ENCODE measurements around the gene PIBF1.
"Not testable (repeated sequence)": the region's sequence is repeated elsewhere in the genome, so short reads cannot be mapped to it uniquely, and the experiment has no call there.

The PIBF1 gene

DNA sequence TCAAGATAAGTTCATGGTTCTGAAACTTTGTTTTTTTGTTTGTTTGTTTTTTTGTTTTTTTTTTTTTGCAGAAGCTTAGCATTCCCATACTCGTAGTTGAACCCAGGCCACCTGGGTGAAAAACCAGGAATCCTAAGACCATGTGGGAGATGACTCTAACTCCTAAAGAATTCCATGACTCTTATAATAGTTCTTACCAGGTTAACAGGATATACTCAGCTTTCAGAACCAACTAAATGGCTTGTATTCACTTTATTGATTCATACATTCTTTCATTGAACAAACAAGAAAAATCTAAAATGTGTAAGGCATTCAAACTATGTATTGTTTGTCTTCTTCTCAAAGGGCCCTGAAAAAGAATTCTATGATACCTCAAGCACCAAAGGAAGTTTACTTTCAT, 236.4 kb downstream of the PIBF1 start:
- DNase-seq (no peak), ATAC-seq (no peak)

DNA sequence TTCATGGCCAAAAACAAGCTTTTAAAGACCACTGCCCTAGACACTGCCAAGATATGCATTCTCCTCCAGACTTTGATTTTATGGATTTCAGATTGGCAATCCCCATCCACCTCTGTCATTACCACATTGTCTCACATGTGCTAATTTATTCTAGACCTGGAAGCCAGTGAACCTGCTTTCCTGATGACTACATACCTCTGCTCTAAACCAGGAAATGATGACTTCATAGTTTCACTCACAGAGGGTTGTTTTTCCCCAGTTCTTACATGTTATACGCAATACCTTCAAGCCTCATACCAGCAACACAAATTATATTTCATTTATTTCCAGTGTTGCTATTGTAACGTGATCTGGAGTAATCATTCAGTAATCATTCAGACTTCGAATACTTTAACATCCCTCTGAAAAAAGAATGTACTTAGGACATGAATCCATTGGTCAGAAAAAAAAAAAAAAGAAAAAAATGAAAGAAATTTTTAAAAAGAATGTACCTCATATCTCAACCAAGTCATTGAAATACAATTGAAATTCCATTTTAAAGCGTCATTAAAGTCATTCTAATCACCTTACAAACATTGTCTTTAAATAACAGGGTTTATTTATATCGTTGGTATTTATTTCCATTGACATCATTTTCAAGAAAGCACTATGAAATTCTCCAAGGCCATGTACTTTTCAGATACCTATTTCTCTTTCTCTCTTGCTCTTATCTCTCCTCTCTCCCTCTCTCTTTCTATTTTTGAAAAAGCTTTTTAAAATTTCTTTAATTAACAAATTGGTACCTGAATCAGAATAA, 243.5 kb downstream of the PIBF1 start:
- DNase-seq (no peak), ATAC-seq (peak; percentile 52)

DNA sequence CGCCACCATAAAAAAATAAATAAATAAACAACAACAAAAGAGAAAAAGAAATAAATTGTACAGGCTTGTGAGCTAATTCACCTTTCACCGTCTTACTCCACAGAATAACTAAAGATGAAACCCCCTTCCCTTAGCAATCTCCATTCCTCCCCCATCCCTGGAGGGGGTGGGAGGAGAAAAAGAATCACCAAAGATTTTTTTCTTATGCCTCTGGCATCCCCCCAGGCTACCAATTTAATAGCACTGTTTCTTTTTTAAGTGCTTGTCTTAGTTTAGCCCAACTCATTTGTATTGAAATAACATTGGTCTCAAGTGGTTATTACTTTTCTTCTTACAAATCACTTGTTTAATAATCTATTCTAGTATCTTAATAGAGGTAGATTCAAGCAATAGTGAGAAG, 253.0 kb downstream of the PIBF1 start:
- ATAC-seq (no peak), DNase-seq (no peak)

DNA sequence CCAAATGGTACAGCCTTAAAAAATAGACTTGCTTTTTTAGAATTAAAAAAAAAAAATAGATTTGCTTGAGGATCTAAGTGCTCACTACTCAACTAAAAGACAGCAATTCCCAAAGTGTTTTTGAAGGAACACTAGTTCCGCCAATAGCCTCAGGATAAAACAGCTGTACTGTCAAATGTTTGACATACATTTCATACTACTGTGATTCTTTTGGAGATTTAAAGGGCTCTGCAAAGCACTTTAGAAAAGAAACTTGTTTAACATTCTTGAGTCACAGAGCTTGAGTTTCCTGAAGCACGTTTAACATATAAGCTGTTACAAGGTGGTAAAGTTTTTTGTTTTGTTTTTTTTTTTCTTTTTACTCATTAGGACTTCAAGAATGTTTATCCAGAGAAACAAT, 253.7 kb downstream of the PIBF1 start:
- DNase-seq: no peak
- no peak for ATAC-seq

DNA sequence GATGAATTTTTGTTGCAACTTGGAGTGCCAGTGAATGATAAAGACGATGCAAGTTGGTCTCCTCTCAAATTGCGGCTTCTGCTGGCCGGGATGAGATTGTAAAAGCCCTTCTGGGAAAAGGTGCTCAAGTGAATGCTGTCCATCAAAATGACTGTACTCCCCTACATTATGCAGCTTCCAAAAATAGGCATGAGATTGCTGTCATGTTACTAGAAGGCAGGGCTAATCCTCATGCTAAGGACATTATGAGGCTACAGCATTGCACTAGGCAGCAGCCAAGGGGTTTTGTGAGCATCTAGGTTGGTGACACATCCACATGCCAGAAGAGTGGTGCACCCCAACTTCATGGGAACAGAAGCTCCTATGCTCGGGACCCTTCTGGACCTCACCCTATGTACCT, 254.6 kb downstream of the PIBF1 start:
- no peak for DNase-seq
- no peak for ATAC-seq

DNA sequence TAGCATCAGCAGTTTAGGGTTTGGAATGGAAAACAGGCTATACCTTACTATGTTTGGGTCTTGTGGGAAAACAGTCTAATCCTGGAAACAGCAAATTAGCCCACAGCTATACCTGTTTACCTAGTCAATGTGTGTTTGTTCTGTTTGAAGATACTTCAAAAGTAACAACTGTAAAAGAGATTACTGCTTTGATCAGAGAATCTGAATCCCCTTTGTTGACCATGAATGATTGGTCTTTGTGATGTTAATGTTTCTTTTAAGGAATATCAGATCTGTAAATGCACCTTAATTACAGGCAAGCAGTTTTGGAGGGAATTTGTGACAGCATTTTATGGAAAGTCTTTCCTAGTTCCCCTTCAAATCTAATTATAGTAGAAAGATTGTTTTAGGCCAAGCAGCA, 256.1 kb downstream of the PIBF1 start:
- no peak for ATAC-seq
- no peak for DNase-seq

DNA sequence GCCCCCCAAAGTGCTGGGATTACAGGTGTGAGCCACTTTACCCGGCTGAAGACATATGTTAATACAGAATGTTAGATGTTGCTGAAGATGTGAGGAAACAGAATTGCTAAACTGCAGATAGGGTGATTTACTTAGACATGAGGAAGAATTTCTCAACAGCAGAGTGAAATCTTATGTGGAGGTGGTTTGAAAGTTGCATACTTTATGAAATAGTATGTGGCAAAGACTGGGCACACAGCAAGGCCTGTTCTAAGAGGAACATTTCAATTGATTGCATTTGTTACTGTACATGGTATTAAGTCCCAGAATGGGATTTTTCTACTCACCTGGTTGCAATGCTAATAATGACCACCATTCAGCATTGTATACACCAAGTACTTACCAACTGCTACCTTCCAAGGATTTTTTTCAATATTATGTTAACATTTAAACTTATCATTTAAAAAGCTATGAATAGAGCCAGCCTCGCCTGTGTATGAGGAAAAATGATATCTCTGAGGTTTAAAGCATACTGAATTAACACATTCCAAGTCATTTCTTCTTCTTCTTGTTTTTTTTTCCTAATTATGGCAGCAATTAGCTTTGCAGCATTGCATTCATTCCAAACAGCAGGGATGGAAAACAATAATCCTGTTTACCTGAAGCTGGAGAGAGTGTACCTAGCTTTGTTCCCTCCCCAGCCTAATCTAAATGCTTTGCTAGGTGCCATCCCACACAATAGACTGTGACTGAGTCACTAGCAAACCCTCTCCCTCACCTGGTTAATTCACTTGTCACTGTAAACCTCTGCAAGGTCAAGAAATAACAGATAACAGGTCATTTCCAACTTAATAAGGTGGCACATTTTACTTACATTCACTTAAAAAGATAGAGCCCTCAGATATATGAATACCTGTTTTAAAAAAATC, 257.5 kb downstream of the PIBF1 start:
- DNase-seq (no peak), ATAC-seq (no peak)

DNA sequence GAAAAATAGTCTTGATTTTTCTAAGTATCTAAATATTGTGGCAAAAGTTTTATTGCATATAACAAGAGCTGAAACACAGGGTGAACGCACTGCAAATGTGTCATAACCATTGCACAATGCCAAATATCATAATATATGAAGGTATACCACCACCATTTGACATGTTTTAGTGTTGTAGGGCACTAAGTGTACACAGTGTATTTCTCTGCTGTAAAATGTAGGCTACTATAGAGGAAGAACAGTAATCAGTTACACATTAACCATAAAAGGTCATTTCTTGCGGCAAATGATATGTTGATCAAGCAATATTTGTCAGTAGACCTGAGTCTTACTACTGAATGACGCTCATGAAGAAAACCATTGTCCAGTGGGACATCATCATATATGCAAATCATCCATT, 258.6 kb downstream of the PIBF1 start:
- ATAC-seq (no peak), DNase-seq (no peak)

DNA sequence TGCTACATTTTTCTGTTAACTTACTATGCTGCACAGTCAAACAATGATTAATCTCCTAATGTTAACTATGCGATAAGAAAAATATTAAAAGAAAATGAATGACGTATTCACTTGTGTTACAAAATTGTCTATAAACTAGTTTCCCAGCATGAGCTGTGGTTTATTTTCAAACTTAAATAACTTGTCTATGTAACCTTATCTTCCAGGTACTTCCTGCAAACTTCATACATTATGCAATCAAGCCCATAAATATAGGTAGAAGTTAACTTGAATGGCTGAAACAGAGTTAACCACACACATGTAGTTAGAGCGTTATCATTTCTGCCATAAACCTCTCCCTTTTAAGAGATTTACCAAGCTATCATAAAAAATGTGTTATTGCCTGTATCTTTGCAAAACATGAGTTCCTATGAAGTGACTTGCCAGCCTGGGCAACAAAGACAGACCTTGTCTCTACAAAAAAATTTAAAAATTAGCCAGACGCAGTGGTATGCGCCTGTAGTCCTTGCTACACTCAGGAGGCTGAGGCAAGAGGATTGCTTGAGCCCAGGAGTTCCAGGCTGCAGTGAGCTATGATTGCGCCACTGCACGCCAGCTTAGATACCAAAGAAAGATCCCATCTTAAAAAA, 259.1 kb downstream of the PIBF1 start:
- ATAC-seq: no peak
- DNase-seq: no peak

DNA sequence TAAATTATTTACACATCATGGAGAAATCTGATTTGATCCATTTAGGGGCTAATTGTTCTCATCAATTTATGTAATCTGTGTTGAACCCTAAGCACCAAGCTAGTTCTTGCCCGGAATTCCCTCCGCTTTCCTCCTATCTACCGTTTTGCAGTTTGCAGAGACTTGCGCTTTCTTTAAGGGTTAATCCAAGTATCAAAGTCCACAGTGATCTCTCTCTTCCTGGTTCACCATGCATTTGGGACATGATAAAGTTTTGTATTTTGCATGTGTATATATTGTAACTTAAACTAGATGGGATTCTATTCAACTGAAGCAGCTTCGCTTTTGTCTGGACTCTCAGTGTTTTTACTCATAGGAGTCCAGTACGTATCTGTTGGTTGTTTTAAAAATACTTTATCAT, 263.1 kb downstream of the PIBF1 start:
- no peak for DNase-seq
- ATAC-seq: no peak

DNA sequence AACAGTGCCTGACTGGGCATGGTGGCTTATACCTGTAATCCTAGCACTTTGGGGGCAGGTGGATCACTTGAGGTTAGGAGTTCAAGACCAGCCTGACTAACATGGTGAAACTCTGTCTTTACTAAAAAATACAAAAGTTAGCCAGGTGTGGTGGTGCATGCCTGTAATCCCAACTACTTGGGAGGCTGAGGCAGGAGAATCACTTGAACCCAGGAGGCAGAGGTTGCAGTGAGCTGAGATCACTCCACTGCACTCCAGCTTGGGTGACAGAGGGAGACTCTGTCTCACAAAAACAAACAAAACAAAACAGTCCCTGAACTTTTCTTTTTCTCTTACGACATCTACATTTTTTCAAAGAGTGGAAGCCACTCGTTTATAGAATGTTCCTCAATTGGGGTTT, 266.7 kb downstream of the PIBF1 start:
- ATAC-seq, DNase-seq: not testable (repeated sequence)

DNA sequence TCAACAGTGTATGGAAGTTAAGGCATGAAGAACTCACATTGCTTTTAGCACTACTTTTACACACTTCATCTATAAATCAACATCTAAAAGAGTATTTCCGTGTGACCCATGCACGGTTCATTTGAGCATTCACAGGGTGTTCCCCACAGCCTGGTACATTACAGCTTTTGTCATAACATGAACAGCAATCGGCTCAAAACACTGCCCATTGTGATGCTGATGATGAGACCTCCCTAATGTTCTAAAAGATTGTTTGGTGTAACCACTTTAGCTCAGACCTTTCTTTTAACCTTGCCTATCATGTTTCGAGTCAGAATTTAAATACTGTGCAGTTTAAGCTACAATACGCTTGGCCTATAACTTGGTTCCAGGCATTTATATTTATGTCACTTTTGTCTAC, 272.8 kb downstream of the PIBF1 start:
- no peak for DNase-seq
- no peak for ATAC-seq

DNA sequence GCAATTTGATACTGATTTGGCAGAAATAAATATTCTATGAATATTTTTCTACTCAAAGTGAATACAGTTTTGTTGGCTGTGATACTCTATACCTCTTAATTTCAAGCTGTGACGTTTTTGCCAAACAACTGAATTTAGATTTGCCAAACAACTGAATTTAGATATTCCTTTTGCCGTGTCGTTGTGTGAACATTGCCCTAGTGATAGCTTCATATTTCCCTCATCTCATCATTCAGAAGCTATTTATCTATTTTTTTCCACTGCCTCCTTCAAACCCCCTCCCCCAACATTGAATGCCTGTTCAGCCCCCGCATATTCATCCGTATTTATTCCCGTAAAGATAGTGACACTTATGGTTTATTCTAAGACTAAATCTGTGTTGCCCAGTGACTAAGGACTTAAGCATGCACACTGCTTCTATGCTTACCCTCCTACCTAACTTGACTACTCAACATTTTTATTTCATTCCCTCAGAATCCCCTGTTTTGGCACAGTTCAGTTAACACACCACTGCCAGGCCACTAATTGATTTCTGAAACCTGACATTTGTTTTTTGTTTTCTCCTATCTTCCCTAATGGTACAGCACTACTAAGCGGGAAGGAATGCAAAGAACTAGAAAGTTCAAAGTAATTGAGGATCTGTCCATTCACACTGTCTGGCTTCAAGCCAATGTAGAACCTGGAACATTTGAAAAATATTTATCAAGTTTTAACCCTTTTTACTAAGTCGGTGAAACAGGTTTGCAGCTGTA, 274.1 kb downstream of the PIBF1 start:
- ATAC-seq (no peak), DNase-seq (no peak)

DNA sequence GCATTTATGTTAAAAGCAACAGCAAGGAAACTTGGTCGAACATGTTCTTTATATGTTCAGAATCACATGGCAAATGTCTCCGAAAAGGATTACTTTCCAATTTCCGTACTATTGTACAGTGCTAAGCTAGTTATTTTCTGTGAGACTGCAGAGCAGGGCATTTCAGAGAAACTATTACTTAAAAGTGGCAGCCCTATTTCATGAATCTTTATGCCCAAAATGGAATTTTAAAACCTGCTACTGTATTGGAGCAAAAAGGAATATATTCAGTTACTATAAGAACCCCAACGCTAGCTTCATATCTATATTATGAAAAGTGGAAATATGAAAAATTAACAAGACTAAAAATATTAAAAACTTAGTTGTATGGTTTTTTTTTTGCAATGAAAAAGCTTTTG, 274.6 kb downstream of the PIBF1 start:
- DNase-seq (no peak), ATAC-seq (no peak)

DNA sequence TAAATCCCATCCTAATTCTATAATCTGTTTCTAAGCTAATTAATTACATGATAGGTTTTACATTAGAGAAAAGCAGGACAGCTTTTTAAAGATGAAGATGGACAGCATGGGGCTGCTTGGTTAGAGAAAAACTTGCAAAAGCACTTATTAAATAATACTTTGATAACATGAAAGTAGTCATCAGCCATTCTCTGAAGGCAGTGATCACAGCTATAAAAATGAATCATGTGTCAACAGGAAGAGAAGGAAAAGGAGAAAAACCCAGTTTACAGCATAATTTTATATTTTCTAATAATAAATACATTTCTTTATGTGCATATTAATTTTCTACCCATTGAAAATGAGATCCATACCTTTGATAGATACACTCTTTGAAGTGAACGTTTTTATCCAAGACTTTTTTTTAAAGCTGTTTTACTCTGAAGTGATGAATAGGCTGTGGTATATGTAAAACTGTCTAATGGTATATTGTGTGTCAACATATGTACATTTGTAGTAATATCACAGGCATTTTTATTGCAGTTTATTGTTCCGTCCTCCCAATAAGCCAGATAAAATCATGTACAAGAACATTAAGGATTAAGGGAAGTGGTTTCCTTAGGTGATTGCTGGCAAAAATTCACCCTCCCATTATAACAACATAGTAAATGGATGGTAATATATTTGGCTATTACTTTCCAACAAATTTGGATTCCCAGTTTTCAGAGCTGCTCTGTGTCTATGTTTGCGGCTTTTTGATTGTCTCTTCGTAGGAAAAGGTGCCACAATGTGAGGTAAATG, 275.5 kb downstream of the PIBF1 start:
- ATAC-seq (no peak), DNase-seq (no peak)

DNA sequence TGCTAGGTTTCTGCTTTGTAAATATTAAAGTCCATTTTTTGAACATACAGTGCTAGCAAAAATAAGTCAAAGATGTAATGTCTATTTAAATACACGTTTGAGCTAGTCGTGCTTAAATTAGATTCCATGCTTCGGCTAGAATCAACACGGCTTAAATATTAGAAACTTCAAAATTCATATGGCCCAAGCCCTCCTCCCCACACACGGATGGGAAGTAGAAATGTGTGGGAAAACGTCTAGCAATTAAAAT, 276.1 kb downstream of the PIBF1 start:
- no peak for ATAC-seq
- DNase-seq: no peak

DNA sequence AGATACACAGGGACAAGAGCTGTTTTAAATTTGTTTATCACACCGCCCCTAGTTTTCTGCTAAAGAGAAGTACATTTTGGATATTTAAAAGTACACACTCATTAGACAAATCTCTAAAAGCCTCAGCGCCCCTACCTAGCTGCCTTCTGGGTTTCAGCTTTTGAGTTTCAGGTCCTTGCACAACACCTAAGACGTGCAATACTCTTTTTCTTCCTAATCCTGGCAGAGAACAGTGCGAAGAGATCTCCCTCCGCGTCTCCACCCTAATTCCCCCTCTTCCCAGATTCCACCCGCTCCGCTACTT, 276.5 kb downstream of the PIBF1 start:
- DNase-seq: no peak
- ATAC-seq: no peak

DNA sequence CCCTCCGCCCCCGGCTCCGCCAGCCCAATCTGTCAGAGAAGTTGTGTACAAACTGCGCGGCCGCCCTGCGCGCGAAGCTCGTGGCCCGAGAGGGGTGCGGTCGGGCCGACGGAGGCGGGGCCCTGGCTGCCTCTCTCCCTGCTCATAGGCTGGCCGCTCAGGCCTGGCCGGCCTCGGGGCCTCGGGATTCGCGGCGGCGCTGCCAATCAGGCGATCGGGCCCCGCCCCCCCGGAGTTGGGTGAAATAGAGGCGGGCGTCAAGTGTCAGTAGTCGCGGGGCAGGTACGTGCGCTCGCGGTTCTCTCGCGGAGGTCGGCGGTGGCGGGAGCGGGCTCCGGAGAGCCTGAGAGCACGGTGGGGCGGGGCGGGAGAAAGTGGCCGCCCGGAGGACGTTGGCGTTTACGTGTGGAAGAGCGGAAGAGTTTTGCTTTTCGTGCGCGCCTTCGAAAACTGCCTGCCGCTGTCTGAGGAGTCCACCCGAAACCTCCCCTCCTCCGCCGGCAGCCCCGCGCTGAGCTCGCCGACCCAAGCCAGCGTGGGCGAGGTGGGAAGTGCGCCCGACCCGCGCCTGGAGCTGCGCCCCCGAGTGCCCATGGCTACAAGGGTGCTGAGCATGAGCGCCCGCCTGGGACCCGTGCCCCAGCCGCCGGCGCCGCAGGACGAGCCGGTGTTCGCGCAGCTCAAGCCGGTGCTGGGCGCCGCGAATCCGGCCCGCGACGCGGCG, 277.0 kb downstream of the PIBF1 start, which contains the start of gene KLF5:
Gene KLF5 (plus strand): TSS at position 270 of the 724 bp plus-strand sequence. CDS start 323 bp downstream, at position 593.
- peak; percentile 99 for ATAC-seq
- DNase-seq: peak; percentile 96

DNA sequence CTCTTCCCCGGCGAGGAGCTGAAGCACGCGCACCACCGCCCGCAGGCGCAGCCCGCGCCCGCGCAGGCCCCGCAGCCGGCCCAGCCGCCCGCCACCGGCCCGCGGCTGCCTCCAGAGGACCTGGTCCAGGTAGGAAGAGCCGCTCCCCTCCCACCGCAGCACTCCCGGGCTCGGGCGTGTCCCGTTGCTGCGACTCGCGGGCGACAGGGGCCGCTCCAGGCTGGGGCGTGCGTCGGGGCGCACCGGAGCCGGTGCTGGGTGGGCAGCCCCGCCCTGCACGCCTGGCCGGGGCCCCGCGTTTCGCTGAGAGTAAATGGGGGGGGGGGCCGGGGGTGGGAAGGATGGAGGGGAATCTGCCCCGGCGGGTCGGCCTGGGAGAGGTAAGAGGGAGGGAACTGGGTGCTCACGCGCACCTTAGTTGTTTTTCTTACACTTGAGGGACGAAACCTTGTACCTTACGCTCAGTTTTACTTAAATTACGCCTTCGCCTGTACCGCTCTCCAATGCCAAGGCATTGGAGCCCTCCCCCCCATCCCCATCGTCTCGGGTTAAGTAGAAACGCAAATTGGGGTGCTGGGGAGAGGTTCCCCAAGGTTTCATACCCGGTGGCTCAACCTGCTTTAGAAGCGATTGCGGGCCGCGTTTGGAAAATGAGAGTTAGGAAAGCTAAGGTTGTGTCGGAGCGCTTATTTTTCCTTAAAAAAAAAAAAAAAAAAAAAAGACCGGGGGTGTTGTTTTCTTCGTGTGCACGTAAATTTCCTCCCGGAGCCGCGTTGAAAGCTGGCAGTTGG, 277.7 kb downstream of the PIBF1 start:
- ATAC-seq (peak; percentile 33), DNase-seq (peak; percentile 44)
